Mesenchymal stem cell (in vitro differentiated cells and primary cell): ENCODE data around the gene DNPEP.

Experiments used
- DNase-seq: peaks from one replicate; pipeline ENCODE4 v3.0.0-alpha.2; 2013
- H2AFZ ChIP-seq: one replicate; pipeline ENCODE4 v1.6.1; 2013; ENCODE audit warnings: low read depth, mild to moderate bottlenecking, control low read depth, inconsistent platforms, low read length, moderate library complexity
- H2AK5ac ChIP-seq: 2 replicates; pipeline ENCODE4 v1.6.1; 2013; ENCODE audit warnings: low read length, moderate library complexity, mild to moderate bottlenecking, inconsistent platforms; ENCODE audit not compliant: severe bottlenecking
- H2BK120ac ChIP-seq: one replicate; pipeline ENCODE4 v1.6.1; 2013; ENCODE audit warnings: low read depth, mild to moderate bottlenecking, inconsistent platforms, low read length, moderate library complexity
- H2BK12ac ChIP-seq, 2 experiments: one replicate each; pipeline ENCODE4 v1.6.1; 2013; ENCODE audit warnings: inconsistent platforms in 2 of 2, low read length in 2 of 2, mild to moderate bottlenecking in 2 of 2, moderate library complexity in 2 of 2, control low read depth in 1 of 2
- H2BK15ac ChIP-seq: one replicate; pipeline ENCODE4 v1.6.1; 2013; ENCODE audit warnings: mild to moderate bottlenecking, low read depth, inconsistent platforms; ENCODE audit not compliant: poor library complexity, severe bottlenecking
- H2BK5ac ChIP-seq: 2 replicates; pipeline ENCODE4 v1.6.1; 2013; ENCODE audit warnings: low read depth, mild to moderate bottlenecking, low read length, control low read depth, inconsistent platforms; ENCODE audit not compliant: poor library complexity, severe bottlenecking
- H3K14ac ChIP-seq, 2 experiments: one replicate each; pipeline ENCODE4 v1.6.1; 2013; ENCODE audit warnings: inconsistent platforms in 2 of 2, low read length in 2 of 2, control low read depth in 1 of 2, mild to moderate bottlenecking in 1 of 2, moderate library complexity in 1 of 2
- H3K18ac ChIP-seq, 2 experiments: one replicate each; pipeline ENCODE4 v1.6.1; 2013; ENCODE audit warnings: inconsistent platforms in 2 of 2, low read length in 2 of 2, control low read depth in 1 of 2, low read depth in 1 of 2, mild to moderate bottlenecking in 1 of 2
- H3K23ac ChIP-seq, 2 experiments: one replicate each; pipeline ENCODE4 v1.6.1; 2013; ENCODE audit warnings: inconsistent platforms in 2 of 2, low read length in 2 of 2, mild to moderate bottlenecking in 2 of 2, moderate library complexity in 2 of 2, control low read depth in 1 of 2
- H3K27ac ChIP-seq: 2 replicates; pipeline ENCODE4 v1.5.1; 2013; ENCODE audit warnings: mild to moderate bottlenecking, moderate library complexity, low read length, control low read depth, inconsistent platforms; ENCODE audit not compliant: poor library complexity, severe bottlenecking
- H3K27me3 ChIP-seq, 2 experiments: 2 replicates each; pipeline versions ENCODE4 v1.6.1 to v1.7.0; 2013; ENCODE audit warnings: low read length in 2 of 2, mild to moderate bottlenecking in 2 of 2, moderate library complexity in 2 of 2, control low read depth in 1 of 2, inconsistent platforms in 1 of 2; ENCODE audit not compliant: control insufficient read depth in 1 of 2, insufficient read depth in 1 of 2
- H3K36me3 ChIP-seq, 2 experiments: 2 replicates each; pipeline versions ENCODE4 v1.6.1 to v1.7.0; 2013; ENCODE audit warnings: low read length in 2 of 2, control low read depth in 1 of 2, inconsistent platforms in 1 of 2, low read depth in 1 of 2, mild to moderate bottlenecking in 1 of 2; ENCODE audit not compliant: insufficient read depth in 2 of 2, control insufficient read depth in 1 of 2
- H3K4ac ChIP-seq, 2 experiments: one replicate each; pipeline ENCODE4 v1.6.1; 2013; ENCODE audit warnings: inconsistent platforms in 2 of 2, low read length in 2 of 2, mild to moderate bottlenecking in 2 of 2, moderate library complexity in 2 of 2, control low read depth in 1 of 2, low read depth in 1 of 2
- H3K4me1 ChIP-seq: 2 replicates; pipeline ENCODE4 v1.6.1; 2013; ENCODE audit warnings: low read depth, low read length, control low read depth; ENCODE audit not compliant: control insufficient read depth, insufficient read depth
- H3K4me2 ChIP-seq: 2 replicates; pipeline ENCODE4 v1.6.1; 2013; ENCODE audit warnings: low read length, mild to moderate bottlenecking, inconsistent platforms; ENCODE audit not compliant: poor library complexity, severe bottlenecking
- H3K4me3 ChIP-seq, 2 experiments: 2 replicates each; pipeline versions ENCODE4 v1.5.1 to v1.7.0; 2013; ENCODE audit warnings: low read length in 2 of 2, mild to moderate bottlenecking in 2 of 2, control low read depth in 1 of 2, low read depth in 1 of 2; ENCODE audit not compliant: insufficient read depth in 1 of 2
- H3K79me1 ChIP-seq: replicated peaks from 2 replicates; pipeline ENCODE4 v1.6.1; 2013; ENCODE audit warnings: mild to moderate bottlenecking, control low read depth, low read length, inconsistent platforms; ENCODE audit not compliant: poor library complexity, severe bottlenecking
- H3K9ac ChIP-seq: 2 replicates; pipeline ENCODE4 v1.7.0; 2013; ENCODE audit warnings: mild to moderate bottlenecking, low read length, moderate library complexity
- H3K9me3 ChIP-seq: 2 replicates; pipeline ENCODE4 v1.7.0; 2013; ENCODE audit warnings: mild to moderate bottlenecking, low read length; ENCODE audit not compliant: control insufficient read depth
- H4K8ac ChIP-seq: one replicate; pipeline ENCODE4 v1.6.1; 2013; ENCODE audit warnings: inconsistent platforms, mild to moderate bottlenecking, low read length, moderate library complexity
- H4K91ac ChIP-seq: one replicate; pipeline ENCODE4 v1.6.1; 2013; ENCODE audit warnings: mild to moderate bottlenecking, low read length, inconsistent platforms
- WGBS: methylation state at CpG from one replicate; pipeline ENCODE4 v1.1.7; 2013; ENCODE audit warnings: mixed read lengths; 5-methylcytosine and 5-hydroxymethylcytosine counted together

The DNPEP gene

DNA sequence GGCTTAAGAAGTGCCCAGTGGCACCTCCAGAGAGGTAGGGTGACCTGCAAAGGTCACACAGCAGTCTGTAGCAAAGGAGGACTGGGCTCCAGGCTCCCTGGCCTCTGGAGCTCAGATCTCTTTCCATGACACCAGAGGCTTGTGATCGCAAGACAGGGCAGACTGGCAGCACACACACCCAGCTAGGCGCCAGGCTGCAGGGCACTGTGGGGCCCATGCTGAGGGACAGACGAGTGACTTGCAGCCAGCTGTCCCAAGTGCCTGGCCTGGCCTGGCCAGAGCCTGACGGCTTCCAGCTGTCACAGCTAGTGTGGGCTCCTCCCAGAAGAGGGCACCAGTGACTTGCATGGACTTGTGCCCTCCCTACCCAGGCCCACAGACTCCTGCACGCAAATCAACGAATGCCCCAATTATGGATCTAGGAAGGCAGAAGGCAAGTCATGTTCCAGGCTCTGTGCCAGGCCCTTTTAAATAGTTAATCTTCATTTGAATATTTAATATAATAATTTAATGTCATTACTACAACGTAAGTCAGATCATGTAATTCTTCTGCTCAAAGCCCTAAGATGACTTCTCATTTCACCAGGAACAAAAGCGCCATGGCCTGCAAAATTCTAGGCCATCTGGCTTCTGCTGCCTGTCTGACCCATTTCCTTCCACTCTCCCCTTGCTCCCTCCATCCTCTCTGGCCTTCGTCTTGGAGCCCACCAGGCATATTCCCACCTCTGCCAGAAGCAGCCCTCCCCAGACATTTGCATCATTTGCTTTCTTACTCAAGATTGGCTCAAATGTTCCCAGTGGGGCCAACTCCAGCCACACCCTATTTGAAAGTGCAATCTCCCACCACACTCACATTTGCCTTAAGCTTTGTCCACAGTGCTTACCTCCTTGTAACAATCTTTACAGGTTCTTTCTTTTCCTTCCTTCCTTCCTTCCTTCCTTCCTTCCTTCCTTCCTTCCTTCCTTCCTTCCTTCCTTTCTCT, 43.2 kb upstream of the DNPEP start:
- Histone ChIP-seq H3K14ac (no peak overlapping the region), H3K4me2 (no peak overlapping the region), H3K27ac (no peak overlapping the region), H4K8ac (peak overlapping the region; percentile 52), H2BK120ac (no peak overlapping the region), H3K18ac (peak overlapping the region in 1 of 2 experiments; percentile 25), H2BK15ac (peak overlapping the region; percentile 21), H2AFZ (no peak overlapping the region), H2BK5ac (no peak overlapping the region), H3K4ac (no peak overlapping the region), H2AK5ac (no peak overlapping the region), H4K91ac (peak overlapping the region; percentile 37), H3K27me3 (no peaks in the 10 kb centered on the region), H3K9ac (peak overlapping the region; percentile 40), H3K23ac (peak overlapping the region in 1 of 2 experiments; percentile 54), H3K4me1 (peaks cover 19% of the 10 kb centered on the region), H3K36me3 (no peaks in the 10 kb centered on the region), H3K79me1 (no peaks in the 10 kb centered on the region), H3K4me3 (peak overlapping the region in 1 of 2 experiments; percentile 25), H3K9me3 (no peaks in the 10 kb centered on the region), H2BK12ac (no peak overlapping the region)
- 55% methylated on average over 7 of the region's 9 CpGs for WGBS
- DNase-seq, result peak; percentile 61

GRCh38 chr2:219429958-219430606, 42.4 kb upstream of the DNPEP start:
- Histone ChIP-seq H4K91ac (no peak overlapping the region), H3K9me3 (no peaks in the 10 kb centered on the region), H3K4ac (no peak overlapping the region), H3K9ac (peak overlapping the region; percentile 40), H3K4me3 (no peak overlapping the region), H3K36me3 (no peaks in the 10 kb centered on the region), H3K27me3 (no peaks in the 10 kb centered on the region), H2BK120ac (no peak overlapping the region), H3K4me1 (peaks cover 14% of the 10 kb centered on the region), H3K18ac (no peak overlapping the region), H3K27ac (no peak overlapping the region), H2AK5ac (no peak overlapping the region), H2BK15ac (peak overlapping the region; percentile 21), H3K4me2 (no peak overlapping the region), H3K23ac (no peak overlapping the region), H4K8ac (no peak overlapping the region), H3K14ac (no peak overlapping the region), H2BK12ac (no peak overlapping the region), H3K79me1 (no peaks in the 10 kb centered on the region), H2AFZ (no peak overlapping the region), H2BK5ac (no peak overlapping the region)
- DNase-seq, result no peak
- WGBS, result 95% methylated on average over 6 of the region's 7 CpGs

- H2BK12ac ChIP-seq, result no peak overlapping the region
- no peak overlapping the region for H3K4ac ChIP-seq
- H3K18ac ChIP-seq, result no peak overlapping the region
- H2AK5ac ChIP-seq, result no peak overlapping the region
- no peak overlapping the region for H2BK15ac ChIP-seq
- no peak overlapping the region for H3K9ac ChIP-seq
- H3K27ac ChIP-seq, result no peak overlapping the region
- H3K9me3 ChIP-seq, result no peaks in the 10 kb centered on the region
- no peak overlapping the region for H3K23ac ChIP-seq
- H3K4me1 ChIP-seq, result peaks cover 6% of the 10 kb centered on the region
- no peak for DNase-seq
- no peak overlapping the region for H4K8ac ChIP-seq
- H3K79me1 ChIP-seq, result no peaks in the 10 kb centered on the region
- no peak overlapping the region for H2AFZ ChIP-seq
- no peaks in the 10 kb centered on the region for H3K36me3 ChIP-seq
- H3K14ac ChIP-seq, result no peak overlapping the region
- H4K91ac ChIP-seq, result no peak overlapping the region
- H2BK5ac ChIP-seq, result no peak overlapping the region
- H2BK120ac ChIP-seq, result no peak overlapping the region
- no peak overlapping the region for H3K4me3 ChIP-seq
- H3K27me3 ChIP-seq, result no peaks in the 10 kb centered on the region
- H3K4me2 ChIP-seq, result no peak overlapping the region
Measured at GRCh38 chr2:219428469-219428868, 40.8 kb upstream of the DNPEP start.

- Histone ChIP-seq H2AK5ac (no peak overlapping the region), H2AFZ (no peak overlapping the region), H4K91ac (no peak overlapping the region), H2BK12ac (no peak overlapping the region), H2BK120ac (no peak overlapping the region), H3K36me3 (no peaks in the 10 kb centered on the region), H3K23ac (no peak overlapping the region), H2BK15ac (no peak overlapping the region), H3K9ac (no peak overlapping the region), H3K79me1 (no peaks in the 10 kb centered on the region), H2BK5ac (no peak overlapping the region), H3K9me3 (no peaks in the 10 kb centered on the region), H3K18ac (no peak overlapping the region), H3K27me3 (no peaks in the 10 kb centered on the region), H3K4me2 (no peak overlapping the region), H3K14ac (no peak overlapping the region), H3K4ac (no peak overlapping the region), H3K4me3 (no peak overlapping the region), H4K8ac (no peak overlapping the region), H3K27ac (no peak overlapping the region), H3K4me1 (peaks cover 6% of the 10 kb centered on the region)
- DNase-seq, result no peak
- WGBS, result 80% methylated on average over 5 of the region's 7 CpGs
Measured at GRCh38 chr2:219426534-219427136, 38.9 kb upstream of the DNPEP start.
